HEK293 (cell line): ENCODE data around the gene KIRREL3.

ENCODE experiments used
- CTCF ChIP-seq: fragments of 450-650 bp; formaldehyde crosslinking; IDR thresholded peaks from 2 replicates; pipeline ENCODE4 v1.5.1; 2016; ENCODE audit warnings: missing biosample characterization, missing genetic modification characterization
- SP2 ChIP-seq: fragments of 450-650 bp; formaldehyde crosslinking; IDR thresholded peaks from 2 replicates; pipeline ENCODE4 v1.5.1; 2016; ENCODE audit warnings: missing biosample characterization, missing genetic modification characterization
- ZBTB8A ChIP-seq: fragments of 450-650 bp; formaldehyde crosslinking; IDR thresholded peaks from 2 replicates; pipeline ENCODE4 v1.5.1; 2016; ENCODE audit warnings: missing biosample characterization, missing genetic modification characterization
- ZFP69B ChIP-seq: fragments of 450-650 bp; formaldehyde crosslinking; IDR thresholded peaks from 2 replicates; pipeline ENCODE4 v1.5.1; 2016; ENCODE audit warnings: missing biosample characterization, missing genetic modification characterization
- ZNF274 ChIP-seq, 2 experiments: fragments of 200-500 bp in 1 of 2; fragments of 450-650 bp in 1 of 2; sonication (Bioruptor generic) in 1 of 2; formaldehyde crosslinking in 1 of 2; IDR thresholded peaks; 2 replicates each; pipeline versions ENCODE4 v1.5.1 to v1.6.1; 2014 to 2016; ENCODE audit warnings: borderline replicate concordance in 1 of 2, inconsistent platforms in 1 of 2, low read length in 1 of 2, missing biosample characterization in 1 of 2, missing genetic modification characterization in 1 of 2
- ZNF518A ChIP-seq: fragments of 450-650 bp; formaldehyde crosslinking; conservative IDR thresholded peaks from 2 replicates; pipeline ENCODE4 v1.5.1; 2016; ENCODE audit warnings: low read depth, missing biosample characterization, missing genetic modification characterization
- ZNF704 ChIP-seq: fragments of 450-650 bp; formaldehyde crosslinking; IDR thresholded peaks from 2 replicates; pipeline ENCODE4 v1.5.1; 2016; ENCODE audit warnings: missing biosample characterization, missing genetic modification characterization
- ZNF747 ChIP-seq: fragments of 450-650 bp; formaldehyde crosslinking; IDR thresholded peaks from 2 replicates; pipeline ENCODE4 v1.5.1; 2016; ENCODE audit warnings: missing biosample characterization, missing genetic modification characterization

GRCh38 chr11:126628790-126629621 is 371.6 kb downstream of the KIRREL3 start:
- no peak for TF ChIP-seq CTCF
- no peak for TF ChIP-seq ZNF274 (IDR thresholded peaks at IDR 0.05; ENCODE audit: low read length)
- TF ChIP-seq ZNF274 (tag by site-specific recombination; IDR thresholded peaks at IDR 0.05; ENCODE audit: borderline replicate concordance), result no peak
- TF ChIP-seq ZFP69B, result no peak
- TF ChIP-seq ZNF747, result no peak
- no peak for TF ChIP-seq SP2 (tag by site-specific recombination)
- no peak for TF ChIP-seq ZNF704 (tag by site-specific recombination)
- TF ChIP-seq ZNF518A, result no peak
- no peak for TF ChIP-seq ZBTB8A (tag by site-specific recombination)
